Measurements from ENCODE around the gene NCAPG.
A peak's percentile ranks its signal among the peaks of the same experiment; 100 is the strongest.

NCAPG gene, protein sequence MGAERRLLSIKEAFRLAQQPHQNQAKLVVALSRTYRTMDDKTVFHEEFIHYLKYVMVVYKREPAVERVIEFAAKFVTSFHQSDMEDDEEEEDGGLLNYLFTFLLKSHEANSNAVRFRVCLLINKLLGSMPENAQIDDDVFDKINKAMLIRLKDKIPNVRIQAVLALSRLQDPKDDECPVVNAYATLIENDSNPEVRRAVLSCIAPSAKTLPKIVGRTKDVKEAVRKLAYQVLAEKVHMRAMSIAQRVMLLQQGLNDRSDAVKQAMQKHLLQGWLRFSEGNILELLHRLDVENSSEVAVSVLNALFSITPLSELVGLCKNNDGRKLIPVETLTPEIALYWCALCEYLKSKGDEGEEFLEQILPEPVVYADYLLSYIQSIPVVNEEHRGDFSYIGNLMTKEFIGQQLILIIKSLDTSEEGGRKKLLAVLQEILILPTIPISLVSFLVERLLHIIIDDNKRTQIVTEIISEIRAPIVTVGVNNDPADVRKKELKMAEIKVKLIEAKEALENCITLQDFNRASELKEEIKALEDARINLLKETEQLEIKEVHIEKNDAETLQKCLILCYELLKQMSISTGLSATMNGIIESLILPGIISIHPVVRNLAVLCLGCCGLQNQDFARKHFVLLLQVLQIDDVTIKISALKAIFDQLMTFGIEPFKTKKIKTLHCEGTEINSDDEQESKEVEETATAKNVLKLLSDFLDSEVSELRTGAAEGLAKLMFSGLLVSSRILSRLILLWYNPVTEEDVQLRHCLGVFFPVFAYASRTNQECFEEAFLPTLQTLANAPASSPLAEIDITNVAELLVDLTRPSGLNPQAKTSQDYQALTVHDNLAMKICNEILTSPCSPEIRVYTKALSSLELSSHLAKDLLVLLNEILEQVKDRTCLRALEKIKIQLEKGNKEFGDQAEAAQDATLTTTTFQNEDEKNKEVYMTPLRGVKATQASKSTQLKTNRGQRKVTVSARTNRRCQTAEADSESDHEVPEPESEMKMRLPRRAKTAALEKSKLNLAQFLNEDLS

GRCh38 chr4:17810260-17811077 is at the start of gene NCAPG, which contains the start of gene DCAF16:
Gene NCAPG, plus strand, starts transcription at chr4:17810979. Its CDS starts 99 bp downstream, at chr4:17811078.
Gene DCAF16, minus strand, starts transcription at chr4:17810757. Its CDS starts 6,616 bp downstream, at chr4:17804141.
- DNase-seq = peak; percentile 97 to 98

DNA sequence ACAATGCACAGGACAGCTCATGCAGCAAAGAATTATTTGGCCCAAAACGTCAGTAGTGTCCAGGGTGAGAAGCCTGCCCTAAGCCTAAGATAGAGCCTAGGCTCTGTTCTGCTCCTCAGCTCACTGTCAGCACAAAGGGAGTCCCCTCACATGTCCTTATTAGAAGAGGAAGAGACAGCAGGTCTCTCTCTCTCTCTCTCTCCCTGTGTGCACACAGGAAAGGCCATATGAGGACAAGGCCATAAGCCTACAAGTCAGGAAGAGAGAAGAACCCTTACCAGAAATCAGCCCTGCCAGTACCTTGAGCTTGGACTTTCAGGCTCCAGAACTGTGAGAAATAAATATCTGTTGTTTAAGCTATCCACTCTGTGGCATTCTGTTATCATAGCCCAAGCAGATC is 49.7 kb upstream of the NCAPG start:
- DNase-seq = no peak

GRCh38 chr4:17762726-17763125 is 48.1 kb upstream of the NCAPG start:
- no peak for DNase-seq

GRCh38 chr4:17763416-17763815 is 47.4 kb upstream of the NCAPG start:
- no peak for DNase-seq

DNA sequence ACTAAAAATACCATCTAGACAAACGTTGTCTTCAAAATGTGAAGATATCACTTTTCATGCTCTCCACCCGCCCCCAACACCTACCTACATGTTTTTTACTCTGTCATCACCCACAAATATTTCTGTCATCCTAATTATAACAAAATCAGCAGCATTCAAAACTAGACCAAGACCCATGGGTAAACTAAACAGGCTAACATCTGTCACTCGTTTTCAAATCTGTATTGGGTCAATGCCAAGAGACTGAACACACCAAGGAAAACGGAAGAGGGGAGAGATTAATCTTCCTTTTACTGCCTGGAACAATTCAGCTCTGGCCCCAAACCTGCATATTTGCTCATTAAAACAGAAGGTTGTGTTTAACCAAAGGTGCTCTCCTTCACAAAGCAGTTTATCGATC is 46.8 kb upstream of the NCAPG start:
- no peak for DNase-seq

- no peak for DNase-seq
Measured at GRCh38 chr4:17765514-17766286, 45.1 kb upstream of the NCAPG start.

DNA sequence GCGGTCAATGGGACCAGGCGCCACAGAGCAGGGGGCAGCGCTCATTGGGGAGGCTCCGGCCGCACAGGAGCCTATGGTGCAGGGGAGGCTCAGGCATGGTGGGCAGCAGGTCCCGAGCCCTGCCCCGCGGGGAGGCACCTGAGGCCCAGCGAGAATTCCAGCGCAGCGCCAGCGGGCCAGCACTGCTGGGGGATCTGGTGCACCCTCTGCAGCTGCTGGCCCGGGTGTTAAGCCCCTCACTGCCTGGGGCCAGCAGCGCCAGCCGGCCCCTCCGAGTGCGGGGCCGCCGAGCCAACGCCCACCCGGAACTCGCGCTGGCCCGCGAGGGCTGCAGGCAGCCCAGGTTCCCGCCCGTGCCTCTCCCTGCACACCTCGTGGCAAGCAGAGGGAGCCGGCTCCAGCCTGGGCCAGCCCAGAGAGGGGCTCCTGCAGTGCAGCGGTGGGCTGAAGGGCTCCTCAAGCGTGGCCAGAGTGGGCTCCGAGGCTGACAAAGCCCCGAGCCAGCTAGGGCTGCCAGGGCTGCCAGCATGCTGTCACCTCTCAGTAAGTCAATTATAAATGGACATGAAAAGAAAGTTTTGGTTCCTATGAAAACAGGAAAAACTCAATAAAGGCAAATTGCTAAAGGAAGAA is 43.8 kb upstream of the NCAPG start:
- DNase-seq = no peak

GRCh38 chr4:17769406-17770174 is 41.2 kb upstream of the NCAPG start:
- no peak for DNase-seq

- no peak for DNase-seq
Measured at GRCh38 chr4:17770845-17771244, 39.9 kb upstream of the NCAPG start.

- DNase-seq = no peak
Measured at GRCh38 chr4:17771284-17771908, 39.4 kb upstream of the NCAPG start.

GRCh38 chr4:17773135-17773698 is 37.6 kb upstream of the NCAPG start:
- DNase-seq = no peak

DNA sequence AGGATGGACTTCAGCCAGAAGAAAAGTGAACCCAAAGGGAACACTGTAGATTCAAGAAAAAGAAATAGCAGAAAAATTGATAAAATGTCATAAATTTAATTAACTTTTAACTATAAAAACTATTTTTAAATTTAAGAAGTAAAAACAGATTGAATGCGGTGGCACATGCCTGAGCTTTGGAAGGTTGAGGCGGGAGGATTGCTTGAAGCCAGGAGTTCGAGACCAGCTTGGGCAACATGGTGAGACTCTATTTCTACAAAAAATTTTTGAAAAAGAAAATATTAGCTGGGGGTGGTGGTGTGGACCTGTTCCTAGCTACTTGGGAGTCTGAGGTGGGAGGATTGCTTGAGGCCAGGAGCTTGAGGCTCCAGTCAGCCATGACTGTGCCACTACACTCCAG is 32.3 kb upstream of the NCAPG start:
- DNase-seq = no peak

DNA sequence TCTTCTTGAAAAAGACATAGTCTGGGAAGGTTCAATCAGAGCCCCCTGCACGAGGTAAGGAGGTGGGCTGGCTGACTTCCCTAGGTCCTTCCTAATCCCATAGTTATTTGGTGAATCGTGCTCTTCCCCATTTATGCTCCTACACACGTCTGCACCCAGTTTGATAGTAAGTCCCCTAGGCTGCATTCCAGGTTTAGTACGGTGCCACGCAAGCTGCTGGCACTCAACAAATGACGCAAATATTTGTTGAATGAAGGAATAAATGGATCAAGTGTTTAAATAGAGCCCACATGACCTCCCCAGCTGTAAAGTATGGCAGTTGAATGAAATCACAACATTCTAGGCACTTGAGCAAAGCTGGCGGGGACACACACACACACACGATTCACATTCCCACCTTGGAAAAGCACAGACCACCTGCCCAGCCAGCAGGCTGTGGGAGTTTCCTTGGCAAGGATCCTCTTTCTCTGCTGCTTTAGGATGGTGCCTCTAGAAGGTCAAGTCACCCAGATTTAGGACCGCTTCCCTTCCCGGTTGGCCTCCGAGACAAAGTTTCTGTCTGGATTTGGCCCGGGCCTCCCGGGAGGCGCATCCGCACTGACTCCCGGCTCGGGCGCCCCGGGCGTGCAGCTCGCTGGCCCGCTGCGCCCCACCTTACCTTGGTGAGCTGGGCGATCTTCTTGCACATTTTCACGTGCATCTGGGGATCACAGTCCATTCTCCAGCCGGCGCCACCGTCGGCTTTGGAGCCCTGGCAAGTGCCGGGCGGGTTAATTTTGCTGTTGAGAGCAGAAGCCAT is 30.1 kb upstream of the NCAPG start:
- DNase-seq = no peak

DNA sequence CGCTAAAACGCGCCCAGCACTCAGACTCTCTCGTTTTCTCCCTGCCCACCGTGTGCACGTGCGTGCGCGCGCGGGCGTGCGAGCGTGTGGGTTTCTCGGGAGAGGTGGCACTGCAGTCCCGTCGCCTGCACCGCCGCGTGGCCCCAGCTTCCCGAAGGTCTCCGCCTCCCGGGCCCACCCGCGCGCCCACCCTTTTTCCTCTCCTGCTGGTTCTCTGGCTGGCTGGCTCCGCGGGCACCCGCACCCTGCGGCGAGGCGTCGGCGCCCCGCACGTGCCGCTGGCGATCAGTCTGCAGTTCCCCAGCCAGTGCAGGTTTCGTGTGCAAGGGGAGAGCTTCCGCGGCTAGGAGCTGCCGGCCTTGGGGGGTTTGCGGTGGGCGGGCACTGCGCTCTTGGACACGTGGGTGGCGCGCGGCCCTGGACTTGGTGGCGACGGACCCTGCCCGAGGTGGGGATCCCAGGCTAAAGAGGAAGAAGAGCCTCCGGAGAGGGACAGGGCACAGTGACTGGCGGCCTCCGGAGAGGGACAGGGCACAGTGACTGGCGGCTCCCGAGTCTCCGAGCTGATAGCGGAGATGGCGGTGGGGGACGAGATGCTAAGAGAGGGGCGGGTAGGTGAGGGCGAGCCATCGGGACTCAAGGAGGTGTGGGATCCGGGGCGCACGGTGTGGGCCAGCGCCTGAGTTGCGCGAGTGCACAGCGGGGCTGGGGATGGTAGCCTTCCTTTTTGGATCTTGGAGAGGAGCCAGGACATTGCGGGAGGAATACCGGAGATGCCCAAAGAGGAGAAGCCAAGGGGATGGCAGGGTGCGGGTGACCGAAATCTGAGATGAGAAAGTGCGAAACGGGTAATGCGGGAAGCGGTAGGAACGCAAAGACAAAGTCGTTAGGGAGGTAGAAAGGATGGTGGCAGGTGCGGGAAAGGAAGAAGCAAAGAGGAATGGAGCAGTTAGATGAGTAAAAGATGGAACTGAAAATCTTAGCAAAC is 29.2 kb upstream of the NCAPG start, which contains the start of gene FAM184B:
Gene FAM184B (minus strand): TSS at position 322 of the 988 bp plus-strand sequence. CDS start 322 bp downstream, outside the sequence.
- DNase-seq = no peak

DNA sequence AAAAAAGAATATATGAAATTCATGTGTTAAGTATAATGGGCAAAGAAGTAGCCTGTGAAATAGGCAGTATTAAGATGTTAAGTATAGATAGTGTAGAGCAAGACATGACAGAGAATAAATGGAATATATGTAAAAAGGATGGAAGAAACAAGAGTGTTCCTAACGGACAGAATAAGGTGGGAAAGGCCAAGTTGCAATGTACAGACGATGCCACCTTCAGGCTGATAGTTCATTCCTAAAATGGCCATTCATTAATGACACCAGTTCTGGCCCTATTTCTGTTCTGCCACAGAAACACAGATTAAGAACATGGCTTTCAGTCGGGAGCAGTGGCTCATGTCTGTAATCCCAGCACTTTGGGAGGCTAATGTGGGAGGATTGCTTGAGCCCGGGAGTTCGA is 24.9 kb upstream of the NCAPG start:
- DNase-seq = no peak

GRCh38 chr4:17786567-17786966 is 24.2 kb upstream of the NCAPG start:
- no peak for DNase-seq

GRCh38 chr4:17787315-17787714 is 23.5 kb upstream of the NCAPG start:
- DNase-seq = no peak
